Measurements from ENCODE around the gene HBG2.
"Not testable (repeated sequence)": the region's sequence is repeated elsewhere in the genome, so short reads cannot be mapped to it uniquely, and the experiment has no call there.

The HBG2 gene
- total RNA-seq = 0 reads per million in 3 donors

DNA sequence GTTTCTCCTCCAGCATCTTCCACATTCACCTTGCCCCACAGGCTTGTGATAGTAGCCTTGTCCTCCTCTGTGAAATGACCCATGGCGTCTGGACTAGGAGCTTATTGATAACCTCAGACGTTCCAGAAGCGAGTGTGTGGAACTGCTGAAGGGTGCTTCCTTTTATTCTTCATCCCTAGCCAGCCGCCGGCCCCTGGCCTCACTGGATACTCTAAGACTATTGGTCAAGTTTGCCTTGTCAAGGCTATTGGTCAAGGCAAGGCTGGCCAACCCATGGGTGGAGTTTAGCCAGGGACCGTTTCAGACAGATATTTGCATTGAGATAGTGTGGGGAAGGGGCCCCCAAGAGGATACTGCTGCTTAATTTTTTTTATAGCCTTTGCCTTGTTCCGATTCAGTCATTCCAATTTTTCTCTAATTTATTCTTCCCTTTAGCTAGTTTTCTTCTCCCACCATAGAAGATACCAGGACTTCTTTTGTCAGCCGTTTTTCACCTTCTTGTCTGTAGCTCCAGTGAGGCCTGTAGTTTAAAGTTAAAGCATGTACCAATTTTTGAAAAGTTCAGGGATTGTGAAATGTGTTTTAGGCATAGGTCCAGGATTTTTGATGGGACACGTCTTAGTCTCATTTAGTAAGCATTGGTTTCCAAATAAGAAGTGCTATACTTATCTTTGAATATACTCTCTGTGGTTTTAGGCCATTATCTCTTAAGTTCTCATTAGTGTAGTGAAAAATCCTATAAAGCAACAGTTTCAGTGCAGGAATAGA is at the start of gene HBG2:
HBG2 (minus strand) TSS at position 136 of the 768 bp plus-strand sequence; CDS start at position 83, 53 bp downstream.
- H3K27me3 ChIP-seq (replicated peaks; ENCODE audit: control insufficient read depth, insufficient read depth, low read length, poor library complexity, severe bottlenecking); H3K4me3 ChIP-seq (ENCODE audit: insufficient read depth, low read depth, low read length, poor library complexity, severe bottlenecking); H3K9me3 ChIP-seq (ENCODE audit: control insufficient read depth, low read length); H3K36me3 ChIP-seq (ENCODE audit: control insufficient read depth, insufficient read depth, low read length); H3K27ac ChIP-seq (ENCODE audit: insufficient read depth, low read length, poor library complexity, severe bottlenecking); DNase-seq; H3K4me1 ChIP-seq (ENCODE audit: control insufficient read depth, insufficient read depth, low read length, poor library complexity, severe bottlenecking): not testable (repeated sequence)

DNA sequence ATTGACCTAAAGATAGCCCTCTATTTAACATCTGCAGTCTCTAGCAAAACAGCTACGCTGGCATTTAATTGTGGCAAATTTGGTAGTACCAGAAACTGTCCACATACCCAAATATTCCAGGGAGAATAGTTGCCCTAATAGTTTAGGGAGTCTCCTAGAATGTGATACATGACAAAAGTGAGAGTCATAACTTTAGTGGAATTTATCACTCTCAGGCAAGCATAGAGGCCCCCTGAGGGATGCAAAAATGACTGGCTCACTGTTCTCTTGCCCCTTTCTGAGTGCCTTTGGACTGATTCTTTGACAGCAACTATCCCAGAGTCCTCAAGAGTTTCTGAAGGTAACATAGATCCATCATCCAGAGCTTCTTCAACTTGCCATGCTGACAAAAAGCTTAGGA is 49.5 kb upstream of the HBG2 start:
- DNase-seq = no peak
- Histone ChIP-seq H3K4me3 (ENCODE audit: insufficient read depth, low read depth, low read length, poor library complexity, severe bottlenecking) (no peak overlapping the region), H3K4me1 (ENCODE audit: control insufficient read depth, insufficient read depth, low read length, poor library complexity, severe bottlenecking) (no peaks in the 10 kb centered on the region), H3K27me3 (replicated peaks; ENCODE audit: control insufficient read depth, insufficient read depth, low read length, poor library complexity, severe bottlenecking) (no peaks in the 10 kb centered on the region), H3K36me3 (ENCODE audit: control insufficient read depth, insufficient read depth, low read length) (no peaks in the 10 kb centered on the region), H3K27ac (ENCODE audit: insufficient read depth, low read length, poor library complexity, severe bottlenecking) (no peak overlapping the region), H3K9me3 (ENCODE audit: control insufficient read depth, low read length) (no peaks in the 10 kb centered on the region)

DNA sequence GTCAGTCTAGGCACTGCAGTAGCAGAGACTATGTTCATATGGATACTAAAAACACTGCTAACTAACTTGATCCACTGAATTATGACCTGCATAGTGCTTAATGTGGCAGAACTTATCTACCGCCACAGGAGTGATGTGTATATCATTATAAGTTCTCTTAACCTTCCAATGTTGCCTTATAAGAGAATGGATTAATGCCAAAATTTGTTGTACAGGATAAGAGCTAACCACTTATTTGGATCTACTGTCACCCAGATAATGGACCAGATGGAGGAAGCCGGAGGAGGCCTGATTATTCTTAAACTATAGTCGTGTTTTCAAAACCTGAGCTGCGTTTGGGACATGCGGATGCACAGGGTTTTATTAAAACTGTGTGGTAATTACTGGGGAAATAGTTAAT is 49.0 kb upstream of the HBG2 start:
- Histone ChIP-seq H3K4me1 (ENCODE audit: control insufficient read depth, insufficient read depth, low read length, poor library complexity, severe bottlenecking) (no peaks in the 10 kb centered on the region), H3K27me3 (replicated peaks; ENCODE audit: control insufficient read depth, insufficient read depth, low read length, poor library complexity, severe bottlenecking) (no peaks in the 10 kb centered on the region), H3K36me3 (ENCODE audit: control insufficient read depth, insufficient read depth, low read length) (no peaks in the 10 kb centered on the region), H3K4me3 (ENCODE audit: insufficient read depth, low read depth, low read length, poor library complexity, severe bottlenecking) (no peak overlapping the region), H3K27ac (ENCODE audit: insufficient read depth, low read length, poor library complexity, severe bottlenecking) (no peak overlapping the region), H3K9me3 (ENCODE audit: control insufficient read depth, low read length) (no peaks in the 10 kb centered on the region)
- no peak for DNase-seq

DNA sequence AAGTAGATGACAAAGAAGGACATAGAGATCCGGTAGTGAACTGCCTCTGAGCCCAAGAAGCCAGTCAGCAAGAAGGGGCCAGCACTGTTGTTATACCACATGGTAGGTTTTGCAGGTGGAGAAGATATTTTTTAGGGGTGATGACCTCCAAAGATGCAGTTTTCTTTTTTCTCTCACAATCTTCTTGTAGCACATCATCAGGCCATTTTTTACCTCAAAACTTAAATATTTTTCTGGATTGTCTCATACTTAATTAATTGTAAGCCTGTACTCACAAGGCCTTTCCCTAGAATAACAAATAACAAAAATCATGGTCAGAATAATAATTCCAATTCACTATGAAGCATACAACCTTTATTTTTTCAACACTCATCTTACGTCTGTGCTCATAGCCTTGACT is 47.3 kb upstream of the HBG2 start, which contains the start of gene OR51B4:
OR51B4 (minus strand) TSS at position 101 of the 400 bp plus-strand sequence; CDS start at position 101, 0 bp downstream.
- DNase-seq = no peak
- Histone ChIP-seq H3K9me3 (ENCODE audit: control insufficient read depth, low read length) (no peaks in the 10 kb centered on the region), H3K27ac (ENCODE audit: insufficient read depth, low read length, poor library complexity, severe bottlenecking) (no peak within 1 kb of the TSS), H3K4me1 (ENCODE audit: control insufficient read depth, insufficient read depth, low read length, poor library complexity, severe bottlenecking) (no peaks in the 10 kb centered on the region), H3K36me3 (ENCODE audit: control insufficient read depth, insufficient read depth, low read length) (no peaks in the 10 kb centered on the region), H3K27me3 (replicated peaks; ENCODE audit: control insufficient read depth, insufficient read depth, low read length, poor library complexity, severe bottlenecking) (no peaks in the 10 kb centered on the region), H3K4me3 (ENCODE audit: insufficient read depth, low read depth, low read length, poor library complexity, severe bottlenecking) (no peak within 1 kb of the TSS)

DNA sequence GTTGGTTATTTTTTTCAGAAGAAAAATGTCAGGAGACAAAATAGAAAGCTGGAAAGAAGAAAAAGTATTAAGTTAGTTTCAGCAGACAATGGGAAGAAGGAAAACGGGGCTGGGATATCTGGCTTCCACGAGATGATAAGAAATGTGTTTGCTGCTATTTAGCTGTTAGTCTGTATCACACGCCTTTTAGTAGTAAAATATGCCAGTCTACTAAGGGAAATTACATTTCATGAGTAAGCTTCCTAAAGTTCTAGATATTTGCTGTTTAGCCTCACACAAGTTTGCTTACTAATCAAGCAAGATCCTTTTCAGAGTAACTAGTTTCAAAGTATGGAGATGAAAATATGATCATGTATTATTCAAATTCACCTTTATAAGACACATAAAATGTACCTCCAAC is 45.7 kb upstream of the HBG2 start:
- no peaks in the 10 kb centered on the region for H3K4me1 ChIP-seq (ENCODE audit: control insufficient read depth, insufficient read depth, low read length, poor library complexity, severe bottlenecking)
- no peak overlapping the region for H3K27ac ChIP-seq (ENCODE audit: insufficient read depth, low read length, poor library complexity, severe bottlenecking)
- no peak overlapping the region for H3K4me3 ChIP-seq (ENCODE audit: insufficient read depth, low read depth, low read length, poor library complexity, severe bottlenecking)
- H3K9me3 ChIP-seq (ENCODE audit: control insufficient read depth, low read length) = no peaks in the 10 kb centered on the region
- no peaks in the 10 kb centered on the region for H3K36me3 ChIP-seq (ENCODE audit: control insufficient read depth, insufficient read depth, low read length)
- H3K27me3 ChIP-seq (replicated peaks; ENCODE audit: control insufficient read depth, insufficient read depth, low read length, poor library complexity, severe bottlenecking) = no peaks in the 10 kb centered on the region
- DNase-seq = no peak

DNA sequence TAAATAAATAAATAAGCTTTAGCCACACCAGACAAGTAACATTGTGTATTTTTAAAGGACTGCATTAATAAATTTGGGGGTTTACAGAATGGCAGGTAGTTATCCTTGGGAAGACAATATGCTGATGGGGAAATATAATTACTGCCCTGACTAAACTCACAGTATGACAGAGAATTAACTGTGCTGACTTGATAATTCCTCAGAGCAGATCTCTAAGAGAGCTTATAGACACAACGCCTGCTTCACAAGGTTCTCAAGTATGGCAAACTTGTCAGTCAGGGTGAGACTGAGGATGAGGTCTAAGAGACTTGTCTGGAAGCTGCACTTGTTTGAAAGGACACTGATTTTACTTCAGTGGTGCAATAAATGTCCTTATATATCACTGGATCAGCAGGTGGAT is 43.9 kb upstream of the HBG2 start:
- DNase-seq = no peak
- no peaks in the 10 kb centered on the region for H3K9me3 ChIP-seq (ENCODE audit: control insufficient read depth, low read length)
- no peak overlapping the region for H3K4me3 ChIP-seq (ENCODE audit: insufficient read depth, low read depth, low read length, poor library complexity, severe bottlenecking)
- no peaks in the 10 kb centered on the region for H3K27me3 ChIP-seq (replicated peaks; ENCODE audit: control insufficient read depth, insufficient read depth, low read length, poor library complexity, severe bottlenecking)
- no peak overlapping the region for H3K27ac ChIP-seq (ENCODE audit: insufficient read depth, low read length, poor library complexity, severe bottlenecking)
- no peaks in the 10 kb centered on the region for H3K36me3 ChIP-seq (ENCODE audit: control insufficient read depth, insufficient read depth, low read length)
- H3K4me1 ChIP-seq (ENCODE audit: control insufficient read depth, insufficient read depth, low read length, poor library complexity, severe bottlenecking) = no peaks in the 10 kb centered on the region

DNA sequence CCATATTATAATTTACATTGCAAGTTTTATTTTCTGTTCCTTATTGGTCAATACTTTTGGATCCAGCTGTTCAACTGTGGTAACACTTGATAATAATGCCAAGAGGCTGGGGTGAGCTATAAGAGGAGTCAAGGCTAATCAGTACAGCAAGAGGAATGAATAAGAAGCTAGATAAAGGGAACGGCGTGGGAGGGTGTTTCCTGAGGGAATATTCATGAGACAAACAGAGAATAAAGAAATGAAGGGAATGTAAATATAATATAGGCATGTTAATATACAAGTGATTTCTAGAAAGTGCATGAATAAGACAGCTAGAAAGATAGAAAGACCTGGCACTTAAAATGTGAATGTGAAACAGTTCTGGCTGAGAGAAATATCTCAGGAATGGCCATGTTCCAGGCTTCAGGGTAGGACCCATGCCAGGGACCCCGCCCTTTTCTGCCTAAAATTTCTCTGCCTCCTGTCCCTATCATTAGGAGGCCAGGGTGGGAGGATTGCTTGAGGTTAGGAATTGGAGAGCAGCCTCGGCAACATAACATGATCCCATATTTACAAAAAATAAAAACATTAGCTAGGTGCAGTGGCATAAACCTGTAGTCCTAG is 43.2 kb upstream of the HBG2 start:
- no peak for DNase-seq
- H3K36me3 ChIP-seq (ENCODE audit: control insufficient read depth, insufficient read depth, low read length) = no peaks in the 10 kb centered on the region
- no peak overlapping the region for H3K4me3 ChIP-seq (ENCODE audit: insufficient read depth, low read depth, low read length, poor library complexity, severe bottlenecking)
- no peaks in the 10 kb centered on the region for H3K27me3 ChIP-seq (replicated peaks; ENCODE audit: control insufficient read depth, insufficient read depth, low read length, poor library complexity, severe bottlenecking)
- no peak overlapping the region for H3K27ac ChIP-seq (ENCODE audit: insufficient read depth, low read length, poor library complexity, severe bottlenecking)
- H3K9me3 ChIP-seq (ENCODE audit: control insufficient read depth, low read length) = no peaks in the 10 kb centered on the region
- H3K4me1 ChIP-seq (ENCODE audit: control insufficient read depth, insufficient read depth, low read length, poor library complexity, severe bottlenecking) = no peaks in the 10 kb centered on the region

DNA sequence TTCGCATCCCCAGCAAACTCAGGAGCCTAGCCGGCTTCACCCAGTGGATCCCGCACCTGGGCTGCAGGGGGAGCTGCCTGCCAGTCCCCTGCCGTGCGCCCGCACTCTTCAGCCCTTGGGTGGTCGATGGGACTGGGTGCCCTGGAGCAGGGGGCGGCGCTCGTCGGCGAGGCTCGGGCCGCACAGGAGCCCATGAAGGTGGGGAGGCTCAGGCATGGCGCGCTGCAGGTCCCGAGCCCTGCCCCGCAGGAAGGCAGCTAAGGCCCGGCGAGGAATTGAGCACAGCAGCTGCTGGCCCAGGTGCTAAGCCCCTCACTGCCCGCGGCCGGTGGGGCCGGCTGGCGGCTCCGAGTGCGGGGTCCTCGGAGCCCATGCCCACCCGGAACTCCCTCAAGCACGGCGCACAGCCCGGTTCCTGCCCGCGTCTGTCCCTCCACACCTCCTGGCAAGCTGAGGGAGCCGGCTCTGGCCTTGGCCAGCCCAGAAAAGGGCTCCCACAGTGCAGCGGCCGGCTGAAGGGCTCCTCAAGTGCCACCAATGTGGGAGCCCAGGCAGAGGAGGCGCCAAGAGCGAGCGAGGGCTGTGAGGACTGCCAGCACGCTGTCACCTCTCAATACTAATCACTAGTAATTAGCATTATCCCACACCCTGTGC is 39.9 kb upstream of the HBG2 start:
- not testable (repeated sequence) for H3K9me3 ChIP-seq (ENCODE audit: control insufficient read depth, low read length); H3K4me1 ChIP-seq (ENCODE audit: control insufficient read depth, insufficient read depth, low read length, poor library complexity, severe bottlenecking); H3K4me3 ChIP-seq (ENCODE audit: insufficient read depth, low read depth, low read length, poor library complexity, severe bottlenecking); H3K27me3 ChIP-seq (replicated peaks; ENCODE audit: control insufficient read depth, insufficient read depth, low read length, poor library complexity, severe bottlenecking); DNase-seq; H3K36me3 ChIP-seq (ENCODE audit: control insufficient read depth, insufficient read depth, low read length); H3K27ac ChIP-seq (ENCODE audit: insufficient read depth, low read length, poor library complexity, severe bottlenecking)

DNA sequence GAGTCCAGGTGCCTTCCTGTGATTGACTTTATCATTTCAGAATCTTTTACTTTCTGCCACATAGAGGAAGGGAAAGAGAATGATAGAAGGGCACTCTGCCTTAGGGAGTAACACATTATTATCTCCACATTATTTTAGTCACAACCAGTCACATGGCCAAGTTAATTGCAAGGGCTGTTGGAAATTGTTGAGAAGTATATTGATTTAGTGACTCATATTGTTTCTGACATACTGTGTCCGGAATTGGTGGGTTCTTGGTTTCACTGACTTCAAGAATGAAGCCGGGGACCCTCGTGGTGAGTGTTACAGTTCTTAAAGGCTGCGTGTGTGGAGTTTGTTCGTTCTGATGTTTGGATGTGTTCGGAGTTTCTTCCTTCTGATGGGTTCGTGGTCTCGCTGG is 38.4 kb upstream of the HBG2 start:
- no peaks in the 10 kb centered on the region for H3K9me3 ChIP-seq (ENCODE audit: control insufficient read depth, low read length)
- no peaks in the 10 kb centered on the region for H3K36me3 ChIP-seq (ENCODE audit: control insufficient read depth, insufficient read depth, low read length)
- no peak overlapping the region for H3K4me3 ChIP-seq (ENCODE audit: insufficient read depth, low read depth, low read length, poor library complexity, severe bottlenecking)
- no peak overlapping the region for H3K27ac ChIP-seq (ENCODE audit: insufficient read depth, low read length, poor library complexity, severe bottlenecking)
- H3K4me1 ChIP-seq (ENCODE audit: control insufficient read depth, insufficient read depth, low read length, poor library complexity, severe bottlenecking) = no peaks in the 10 kb centered on the region
- no peaks in the 10 kb centered on the region for H3K27me3 ChIP-seq (replicated peaks; ENCODE audit: control insufficient read depth, insufficient read depth, low read length, poor library complexity, severe bottlenecking)
- DNase-seq = no peak

DNA sequence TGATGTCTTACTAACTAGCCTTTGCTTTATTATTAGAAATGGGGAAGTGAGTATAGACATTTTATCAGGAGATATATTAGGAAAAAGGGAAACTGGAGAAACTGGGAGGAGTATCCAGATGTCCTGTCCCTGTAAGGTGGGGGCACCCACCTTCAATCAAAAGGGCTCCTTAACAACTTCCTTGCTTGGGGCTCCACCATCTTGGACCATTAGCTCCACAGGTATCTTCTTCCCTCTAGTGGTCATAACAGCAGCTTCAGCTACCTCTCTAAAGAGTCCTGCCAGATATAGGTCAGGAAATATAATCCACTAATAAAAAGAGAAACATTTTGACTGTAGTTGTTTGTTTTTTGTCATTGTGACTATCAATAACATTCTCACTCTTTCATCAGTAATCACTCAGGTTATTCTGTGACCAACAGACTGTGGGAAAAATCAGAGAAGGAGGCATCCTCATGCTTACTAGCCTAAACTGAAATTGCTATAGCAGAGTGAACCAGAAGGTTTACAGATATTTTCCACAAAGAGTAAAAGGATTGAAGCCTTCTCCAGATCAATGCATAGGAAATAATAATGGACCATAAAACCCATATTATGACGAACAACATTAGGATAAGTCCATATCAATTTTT is 36.7 kb upstream of the HBG2 start:
- no peak overlapping the region for H3K27ac ChIP-seq (ENCODE audit: insufficient read depth, low read length, poor library complexity, severe bottlenecking)
- H3K36me3 ChIP-seq (ENCODE audit: control insufficient read depth, insufficient read depth, low read length) = no peaks in the 10 kb centered on the region
- no peaks in the 10 kb centered on the region for H3K4me1 ChIP-seq (ENCODE audit: control insufficient read depth, insufficient read depth, low read length, poor library complexity, severe bottlenecking)
- no peaks in the 10 kb centered on the region for H3K9me3 ChIP-seq (ENCODE audit: control insufficient read depth, low read length)
- no peak for DNase-seq
- H3K27me3 ChIP-seq (replicated peaks; ENCODE audit: control insufficient read depth, insufficient read depth, low read length, poor library complexity, severe bottlenecking) = no peaks in the 10 kb centered on the region
- H3K4me3 ChIP-seq (ENCODE audit: insufficient read depth, low read depth, low read length, poor library complexity, severe bottlenecking) = no peak overlapping the region

Data from effector memory CD4-positive, alpha-beta T cell (primary cell).